Naive thymus-derived CD4-positive, alpha-beta T cell (primary cell): ENCODE data around the gene ADRA2C. TPM values are rescaled to one million over a fixed set of nuclear protein-coding genes. Genes with fewer than 3 reads are reported as not detected.
A peak's percentile ranks its signal among the peaks of the same experiment; 100 is the strongest.

Experiments used
- ATAC-seq: fragments of 150-1000 bp; cut with Tn5 transposase; 2 replicates; pipeline ENCODE4 v1.10.0; 2021; ENCODE audit warnings: mild to moderate bottlenecking, moderate library complexity
- CTCF ChIA-PET: fragments of 350-600 bp; sonication (Branson Sonifier 250); formaldehyde crosslinking; loops from one replicate; lab custom pipeline; 2021; ENCODE audit warnings: antibody characterized with exemption; lab: Charles Lee
- POLR2A ChIA-PET: fragments of 350-600 bp; sonication (Branson Sonifier 250); formaldehyde crosslinking; loops from one replicate; lab custom pipeline; 2021; ENCODE audit warnings: antibody characterized with exemption, inconsistent platforms; lab: Charles Lee
- DNase-seq, 9 donors: peaks; one replicate each; pipeline versions ENCODE4 v3.0.0 to v3.0.0-alpha.2; 2020 to 2022; ENCODE audit warnings: mixed read lengths in 1 of 9
- H3K27ac ChIP-seq: one replicate; pipeline ENCODE4 v1.7.0; 2013; ENCODE audit warnings: mild to moderate bottlenecking, low read depth, low read length, moderate library complexity
- H3K27me3 ChIP-seq, 2 donors: one replicate each; pipeline ENCODE4 v1.7.0; 2013; ENCODE audit warnings: low read length in 2 of 2, mild to moderate bottlenecking in 2 of 2, moderate library complexity in 2 of 2; ENCODE audit not compliant: control insufficient read depth in 2 of 2, insufficient read depth in 2 of 2
- H3K36me3 ChIP-seq, 3 experiments: 1 replicate in 2 of 3; 2 replicates in 1 of 3; pipeline ENCODE4 v1.7.0; 2013; ENCODE audit warnings: low read length in 3 of 3, mild to moderate bottlenecking in 3 of 3, moderate library complexity in 1 of 3; ENCODE audit not compliant: insufficient read depth in 3 of 3, control insufficient read depth in 2 of 3
- H3K4me1 ChIP-seq, 2 donors: one replicate each; pipeline ENCODE4 v1.7.0; 2013; ENCODE audit warnings: low read length in 2 of 2, mild to moderate bottlenecking in 2 of 2, moderate library complexity in 1 of 2; ENCODE audit not compliant: control insufficient read depth in 2 of 2, insufficient read depth in 2 of 2
- H3K4me3 ChIP-seq: 2 replicates; pipeline ENCODE4 v1.7.0; 2013; ENCODE audit warnings: mild to moderate bottlenecking, low read length
- H3K9me3 ChIP-seq, 3 experiments: 1 replicate in 2 of 3; 2 replicates in 1 of 3; pipeline ENCODE4 v1.7.0; 2013; ENCODE audit warnings: low read length in 3 of 3; ENCODE audit not compliant: control insufficient read depth in 2 of 3
- H3K27ac Mint-ChIP-seq, 9 donors: one replicate each; pipeline ENCODE4 v1.8.0; 2020 to 2022; ENCODE audit warnings: mixed read lengths in 9 of 9, mild to moderate bottlenecking in 8 of 9, moderate library complexity in 5 of 9, inconsistent platforms in 2 of 9
- H3K27me3 Mint-ChIP-seq, 5 donors: one replicate each; pipeline ENCODE4 v1.8.0; 2021 to 2022; ENCODE audit warnings: mixed read lengths in 5 of 5, mild to moderate bottlenecking in 1 of 5
- H3K36me3 Mint-ChIP-seq, 5 donors: one replicate each; pipeline ENCODE4 v1.8.0; 2020 to 2022; ENCODE audit warnings: mixed read lengths in 5 of 5, mild to moderate bottlenecking in 3 of 5, inconsistent platforms in 1 of 5
- H3K4me1 Mint-ChIP-seq, 7 donors: one replicate each; pipeline ENCODE4 v1.8.0; 2020 to 2022; ENCODE audit warnings: mixed read lengths in 7 of 7, mild to moderate bottlenecking in 3 of 7, inconsistent platforms in 1 of 7
- H3K4me3 Mint-ChIP-seq, 10 donors: one replicate each; pipeline ENCODE4 v1.8.0; 2020 to 2022; ENCODE audit warnings: mild to moderate bottlenecking in 10 of 10, mixed read lengths in 10 of 10, moderate library complexity in 6 of 10, inconsistent platforms in 2 of 10
- H3K9me3 Mint-ChIP-seq, 11 donors: one replicate each; pipeline ENCODE4 v1.8.0; 2020 to 2022; ENCODE audit warnings: mixed read lengths in 11 of 11, mild to moderate bottlenecking in 4 of 11, inconsistent platforms in 1 of 11, moderate library complexity in 1 of 11
- intact Hi-C, 2 donors: fragments of 100-400 bp; cut with micrococcal nuclease; formaldehyde crosslinking; loops; one replicate each; pipeline ENCODE4 v1.15.1; 2023
- polyA plus RNA-seq, 2 donors: library from polyadenylated mRNA; unstranded; fragments of 300-500 nt; fragmentation: Illumina TruSeq; gene quantifications; one replicate each; pipeline ENCODE4 v1.2.3, GENCODE V29; 2021
- total RNA-seq, 6 experiments: library from RNA in 5 of 6; stranded (reverse) in 5 of 6; gene quantifications; 1 replicate in 5 of 6; 2 replicates in 1 of 6; pipeline ENCODE4 v1.2.3 and lab custom pipeline; 2021 to 2026

ADRA2C gene
- total and polyA plus RNA-seq, 7 experiments from 2014 or later, result not detected

GRCh38 chr4:3762753-3763549 lies 3.2 kb upstream of the ADRA2C start:
- Mint-ChIP-seq H3K9me3 (peaks cover 0 to 4% (median 0%) of the 10 kb centered on the region in 11 donors), H3K4me3 (no peak overlapping the region), H3K36me3 (peaks cover 0 to 4% (median 0%) of the 10 kb centered on the region in 5 donors), H3K4me1 (peaks cover 4 to 15% (median 5%) of the 10 kb centered on the region in 7 donors), H3K27ac (no peak overlapping the region), H3K27me3 (peaks cover 10 to 37% (median 17%) of the 10 kb centered on the region in 5 donors)
- Histone ChIP-seq H3K9me3 (no peaks in the 10 kb centered on the region), H3K27ac (no peak overlapping the region), H3K4me3 (no peak overlapping the region), H3K36me3 (no peaks in the 10 kb centered on the region), H3K4me1 (no peaks in the 10 kb centered on the region), H3K27me3 (no peaks in the 10 kb centered on the region)
- DNase-seq, result no peak
- intact Hi-C loops, result no loop called here
- ChIA-PET CTCF (no interaction called here), POLR2A (no interaction called here)
- no peak for ATAC-seq

DNA sequence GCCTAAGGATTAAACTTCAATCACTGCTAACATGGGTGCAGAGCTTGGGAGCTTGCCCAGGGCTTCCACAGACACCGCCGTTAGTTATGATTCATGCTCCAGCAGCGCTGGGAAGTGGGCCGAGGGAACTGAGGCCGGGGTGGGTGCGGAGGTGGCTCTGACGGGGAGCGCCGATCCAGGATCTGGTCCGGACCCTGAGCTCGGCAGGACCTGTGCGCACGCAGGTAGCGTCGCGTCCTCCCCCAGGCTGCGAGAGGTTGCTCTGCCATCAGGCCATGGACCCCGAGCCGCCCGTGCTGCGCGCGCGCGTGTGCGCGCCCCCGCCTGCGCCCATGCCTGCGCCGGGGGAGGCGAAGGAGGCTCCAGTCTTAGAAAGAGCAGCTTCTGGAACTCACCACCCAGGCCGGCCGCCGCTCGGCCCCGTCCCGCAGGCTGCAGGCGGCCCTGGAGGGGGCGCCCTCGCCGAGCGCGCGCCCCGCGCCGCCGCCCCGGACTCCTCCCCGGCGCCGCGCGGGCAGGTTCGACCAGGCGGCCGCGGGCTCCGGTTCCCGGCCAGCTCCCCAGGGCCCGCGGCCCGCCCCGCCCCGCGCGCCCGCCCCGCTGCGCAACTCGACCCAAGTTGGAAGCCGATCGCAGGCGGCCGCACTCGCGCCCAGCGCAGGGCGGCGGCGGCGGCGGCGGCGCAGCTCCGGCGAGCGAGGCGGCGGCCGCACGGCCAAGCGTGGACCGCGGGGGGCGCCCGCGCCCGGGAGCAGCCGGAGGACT lies 732 bp upstream of the ADRA2C start:
- no peak for DNase-seq
- Mint-ChIP-seq H3K4me3 (peak overlapping the region in 1 of 10 donors; percentile 67), H3K36me3 (peaks cover 0 to 4% (median 0%) of the 10 kb centered on the region in 5 donors), H3K27me3 (peaks cover 15 to 33% (median 17%) of the 10 kb centered on the region in 5 donors), H3K9me3 (peaks cover 0 to 2% (median 0%) of the 10 kb centered on the region in 11 donors), H3K4me1 (peaks cover 4 to 15% (median 5%) of the 10 kb centered on the region in 7 donors), H3K27ac (no peak overlapping the region)
- no peak overlapping the region for H3K27ac ChIP-seq
- H3K4me1 ChIP-seq, result no peaks in the 10 kb centered on the region
- intact Hi-C loops, result no loop called here
- H3K36me3 ChIP-seq, result no peaks in the 10 kb centered on the region
- ATAC-seq, result no peak
- POLR2A ChIA-PET, result no interaction called here
- H3K9me3 ChIP-seq, result no peaks in the 10 kb centered on the region
- no peak overlapping the region for H3K4me3 ChIP-seq
- peaks cover 0 to 2% of the 10 kb centered on the region in 2 donors for H3K27me3 ChIP-seq
- CTCF ChIA-PET, result no interaction called here

- H3K27me3 ChIP-seq, result peaks cover 0 to 2% of the 10 kb centered on the region in 2 donors
- CTCF ChIA-PET, result no interaction called here
- H3K27ac Mint-ChIP-seq, result no peak overlapping the region
- no peak overlapping the region for H3K27ac ChIP-seq
- H3K9me3 ChIP-seq, result no peaks in the 10 kb centered on the region
- H3K4me1 ChIP-seq, result no peaks in the 10 kb centered on the region
- no peak for ATAC-seq
- intact Hi-C loops, result no loop called here
- DNase-seq, result no peak
- H3K36me3 ChIP-seq, result no peaks in the 10 kb centered on the region
- H3K4me1 Mint-ChIP-seq, result peaks cover 4 to 15% (median 5%) of the 10 kb centered on the region in 7 donors
- peaks cover 0 to 4% (median 0%) of the 10 kb centered on the region in 5 donors for H3K36me3 Mint-ChIP-seq
- H3K4me3 Mint-ChIP-seq, result peak overlapping the region in 7 of 10 donors; percentile 25 to 75 (median 39)
- H3K9me3 Mint-ChIP-seq, result peaks cover 0 to 2% (median 0%) of the 10 kb centered on the region in 11 donors
- POLR2A ChIA-PET, result no interaction called here
- H3K27me3 Mint-ChIP-seq, result peaks cover 15 to 34% (median 17%) of the 10 kb centered on the region in 5 donors
- no peak overlapping the region for H3K4me3 ChIP-seq
These were observed 792 bp downstream of the ADRA2C start for GRCh38 chr4:3766785-3767569.

GRCh38 chr4:3767570-3768288 lies 1.5 kb downstream of the ADRA2C start:
- Mint-ChIP-seq H3K4me1 (peaks cover 4 to 15% (median 5%) of the 10 kb centered on the region in 7 donors), H3K4me3 (peak overlapping the region in 9 of 10 donors; percentile 40 to 78 (median 63)), H3K36me3 (peaks cover 0 to 4% (median 0%) of the 10 kb centered on the region in 5 donors), H3K27me3 (peaks cover 15 to 34% (median 17%) of the 10 kb centered on the region in 5 donors), H3K27ac (peak overlapping the region in 1 of 9 donors; percentile 33), H3K9me3 (peaks cover 0 to 2% (median 0%) of the 10 kb centered on the region in 11 donors)
- no peak for DNase-seq
- Histone ChIP-seq H3K4me3 (no peak overlapping the region), H3K36me3 (no peaks in the 10 kb centered on the region), H3K4me1 (no peaks in the 10 kb centered on the region), H3K27ac (no peak overlapping the region), H3K9me3 (no peaks in the 10 kb centered on the region), H3K27me3 (peaks cover 0 to 2% of the 10 kb centered on the region in 2 donors)
- ATAC-seq, result no peak
- intact Hi-C loops, result no loop called here
- POLR2A ChIA-PET, result no interaction called here
- CTCF ChIA-PET, result no interaction called here

DNA sequence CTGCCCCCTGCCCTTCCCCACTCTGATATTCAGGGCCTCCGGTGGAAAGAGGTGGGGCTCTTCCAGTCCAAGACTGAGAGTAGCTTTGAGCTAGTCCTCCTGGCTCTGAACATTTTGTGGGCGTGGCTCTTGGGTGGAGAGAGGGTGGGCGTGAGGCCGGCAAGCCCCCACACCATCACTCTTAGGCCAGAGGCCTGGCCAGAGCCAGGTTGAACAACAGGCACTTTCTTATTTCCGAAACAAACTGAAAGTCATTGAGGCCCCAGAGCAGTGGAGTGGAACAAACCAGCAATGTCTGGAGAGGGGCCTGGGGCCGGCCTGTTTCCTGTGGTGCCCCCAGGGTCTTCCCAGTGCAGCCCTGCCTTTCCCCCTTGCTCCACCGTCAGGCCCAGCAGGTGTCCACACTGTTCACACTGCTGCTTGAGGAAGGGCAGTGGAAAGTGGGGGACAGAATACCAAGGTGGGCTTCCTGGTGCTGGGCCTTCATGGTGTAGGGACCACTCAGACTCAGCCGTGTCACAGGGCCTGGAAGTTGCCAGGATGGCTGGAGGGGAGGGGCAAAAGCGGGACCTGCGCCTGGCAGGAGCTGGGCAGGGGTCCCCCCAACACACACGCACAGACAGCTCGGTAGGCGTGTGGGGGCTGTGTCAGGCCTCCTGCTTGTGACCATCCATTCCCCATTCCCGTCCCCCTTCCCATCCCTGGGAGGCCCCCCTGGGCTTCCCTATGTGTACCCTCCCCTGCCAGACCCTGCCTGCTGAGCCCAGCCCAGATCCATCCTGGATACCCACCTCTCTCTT lies 2.9 kb downstream of the ADRA2C start:
- POLR2A ChIA-PET, result no interaction called here
- no peak overlapping the region for H3K27ac ChIP-seq
- H3K27me3 ChIP-seq, result peaks cover 0 to 2% of the 10 kb centered on the region in 2 donors
- no peaks in the 10 kb centered on the region for H3K36me3 ChIP-seq
- H3K4me3 ChIP-seq, result no peak overlapping the region
- Mint-ChIP-seq H3K9me3 (peaks cover 0 to 2% (median 0%) of the 10 kb centered on the region in 11 donors), H3K27ac (no peak overlapping the region), H3K36me3 (peaks cover 0 to 4% (median 0%) of the 10 kb centered on the region in 5 donors), H3K4me1 (peaks cover 3 to 15% (median 5%) of the 10 kb centered on the region in 7 donors), H3K27me3 (peaks cover 13 to 28% (median 15%) of the 10 kb centered on the region in 5 donors), H3K4me3 (peak overlapping the region in 1 of 10 donors; percentile 51)
- no peaks in the 10 kb centered on the region for H3K4me1 ChIP-seq
- CTCF ChIA-PET, result no interaction called here
- DNase-seq (no peak), ATAC-seq (no peak)
- intact Hi-C loops, result no loop called here
- H3K9me3 ChIP-seq, result no peaks in the 10 kb centered on the region
